Right hindlimb (tissue), 1 donor: ENCODE results near the gene PALM3.

Source experiments
- DNase-seq: peaks from one replicate; pipeline ENCODE4 v3.0.0-alpha.2; 2018

The PALM3 gene

GRCh38 chr19:14088634-14089411 lies 26.9 kb upstream of the PALM3 start:
- no peak for DNase-seq

- no peak for DNase-seq
These were observed 24.2 kb upstream of the PALM3 start for GRCh38 chr19:14086098-14086497.

DNA sequence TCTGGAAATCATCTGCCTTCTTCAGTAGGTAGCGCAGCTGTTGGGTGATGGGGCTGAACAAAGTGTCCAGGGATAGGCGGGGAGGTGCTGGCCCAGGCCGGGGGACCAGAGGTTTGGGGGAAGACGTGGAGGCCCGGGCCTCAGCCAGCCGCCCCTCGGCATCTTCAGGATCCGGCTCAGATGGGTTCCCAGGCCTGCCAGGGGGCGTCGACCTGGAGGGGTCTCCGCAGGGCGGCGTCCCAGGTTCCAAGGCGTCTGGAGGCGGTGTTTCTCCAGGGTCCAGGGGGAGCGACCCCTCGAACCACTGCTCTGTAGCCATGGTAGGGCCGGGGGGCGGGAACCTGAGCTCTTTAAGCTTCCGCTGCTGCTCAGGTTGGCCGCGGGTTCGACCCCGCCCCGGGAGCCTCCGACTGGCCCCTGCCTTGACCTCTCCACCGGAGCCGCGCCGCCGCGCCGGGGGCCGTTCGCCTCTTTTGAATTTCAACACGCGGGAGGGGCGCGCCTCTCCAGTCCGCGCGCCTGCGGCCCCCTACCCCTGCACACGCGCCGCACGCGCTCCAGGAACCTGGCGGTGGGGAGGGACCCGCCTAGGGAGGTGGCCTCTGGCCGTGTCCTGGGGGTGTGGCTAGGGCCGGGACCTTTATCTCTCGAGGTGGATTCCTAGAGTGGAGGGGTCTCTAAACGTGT lies 23.6 kb upstream of the PALM3 start, which contains the start of gene C19orf67:
Gene C19orf67 (minus strand): TSS at position 475 of the 687 bp plus-strand sequence. CDS start 156 bp downstream, at position 319.
- no peak for DNase-seq

DNA sequence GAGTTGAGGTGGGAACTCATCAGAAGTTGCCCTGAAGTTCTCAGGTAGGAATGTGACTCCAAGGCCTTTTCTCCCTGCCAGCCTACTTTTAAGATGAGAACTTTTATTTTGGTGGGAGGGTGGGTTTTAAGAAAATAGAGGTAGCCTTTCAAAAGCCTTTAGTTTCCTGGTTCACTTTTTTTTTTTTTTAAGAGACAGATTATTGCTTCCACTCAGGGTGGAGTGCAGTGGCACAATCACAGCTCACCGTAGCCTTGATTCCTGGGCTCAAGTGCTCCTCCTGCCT lies 20.7 kb upstream of the PALM3 start:
- DNase-seq = no peak

- DNase-seq = no peak
These were observed 20.2 kb upstream of the PALM3 start for GRCh38 chr19:14081797-14082674.

- DNase-seq = peak; percentile 99
These were observed 19.3 kb upstream of the PALM3 start for GRCh38 chr19:14080887-14081796.

GRCh38 chr19:14078411-14078810 lies 16.5 kb upstream of the PALM3 start:
- no peak for DNase-seq

DNA sequence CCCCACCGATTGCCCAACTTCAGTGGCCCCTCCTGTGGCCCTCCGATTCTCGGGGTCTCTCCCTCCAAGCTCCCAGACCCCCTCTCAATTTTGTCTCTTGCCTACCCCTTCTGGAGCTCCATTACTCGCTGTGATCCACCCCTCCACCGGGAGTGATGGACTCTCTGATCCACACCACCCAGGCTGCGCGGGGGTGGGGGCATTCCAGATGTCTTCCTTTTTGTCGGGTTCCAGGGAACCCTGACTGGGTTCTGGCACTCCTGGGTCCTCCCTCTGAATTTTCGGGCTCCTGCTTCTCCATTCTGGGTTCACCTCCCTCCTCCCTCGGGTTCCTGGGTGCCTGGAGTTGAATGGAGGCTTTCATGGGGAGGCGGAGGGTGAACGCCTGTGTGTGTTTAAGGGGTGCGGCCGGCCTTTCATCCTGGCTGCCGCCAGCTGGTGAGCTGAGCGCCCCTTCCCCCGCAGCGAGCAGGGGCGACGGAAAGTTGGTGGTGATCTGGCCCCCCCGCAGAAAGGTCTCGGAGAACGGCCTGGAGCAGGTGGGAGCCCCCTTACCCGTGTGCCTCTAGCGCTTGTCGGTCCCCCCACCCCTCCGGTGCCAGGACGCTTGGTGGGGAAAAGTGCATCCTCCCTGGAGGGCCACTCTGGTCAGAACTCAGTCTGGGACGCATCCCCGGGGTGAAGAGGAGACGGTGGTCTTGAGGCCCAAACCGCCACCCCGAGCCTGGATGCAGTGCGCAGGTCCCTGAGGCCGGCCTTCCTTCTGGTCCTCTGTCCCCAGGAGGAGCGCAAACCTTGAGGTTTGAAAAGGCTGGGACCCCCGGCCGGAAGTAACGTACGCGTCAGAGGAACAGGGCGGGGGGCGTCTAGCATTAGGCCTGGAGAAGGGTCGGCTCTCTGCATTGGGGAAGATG lies 12.3 kb upstream of the PALM3 start:
- peak; percentile 60 for DNase-seq

GRCh38 chr19:14073261-14073924 lies 11.5 kb upstream of the PALM3 start:
- DNase-seq = peak; percentile 83

GRCh38 chr19:14072535-14073260 lies 10.8 kb upstream of the PALM3 start, which contains the start of gene MISP3:
Gene MISP3, plus strand, starts transcription at chr19:14072786. Its CDS starts 524 bp downstream, at chr19:14073310.
- no peak for DNase-seq

GRCh38 chr19:14070268-14071050 lies 8.6 kb upstream of the PALM3 start:
- DNase-seq = no peak

DNA sequence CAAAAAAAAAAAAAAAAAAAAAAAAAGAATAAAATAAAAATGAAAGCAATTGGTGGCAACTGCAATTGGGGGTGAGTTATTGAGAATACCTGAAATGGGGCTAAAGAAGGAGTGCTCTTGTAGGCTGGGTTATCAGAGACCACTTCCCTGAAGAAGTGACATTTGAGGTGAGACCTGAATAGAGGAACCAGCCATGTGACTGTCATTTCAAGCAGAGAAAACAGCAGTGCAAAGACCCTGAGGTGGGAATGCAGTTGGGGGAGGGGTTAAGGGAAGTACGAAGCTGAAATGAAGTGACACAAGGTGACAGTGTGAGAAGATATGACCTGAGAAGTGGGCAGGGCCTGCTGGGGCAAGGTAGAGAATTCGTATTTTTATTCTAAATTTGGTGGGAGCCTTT lies 4.3 kb upstream of the PALM3 start:
- no peak for DNase-seq

DNA sequence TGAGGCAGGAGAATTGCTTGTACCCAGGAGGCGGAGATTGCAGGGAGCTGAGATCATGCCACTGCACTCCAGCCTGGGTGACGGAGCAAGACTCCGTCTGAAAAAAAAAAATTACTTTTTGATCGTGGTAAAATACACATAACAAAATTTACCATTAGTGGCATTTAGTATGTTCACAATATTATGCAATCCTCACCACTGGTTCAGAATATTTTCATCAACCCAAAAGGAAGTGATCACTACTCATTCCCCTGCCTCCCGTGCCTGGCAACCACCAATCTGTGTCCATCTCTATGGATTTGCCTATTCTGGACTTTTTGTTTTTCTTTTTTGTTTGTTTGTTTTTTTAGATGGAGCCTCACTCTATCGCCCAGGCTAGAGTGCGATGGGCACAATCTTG lies 1.2 kb upstream of the PALM3 start:
- DNase-seq = no peak

GRCh38 chr19:14062558-14062855 lies 631 bp upstream of the PALM3 start:
- DNase-seq = no peak

GRCh38 chr19:14061081-14061749 lies 661 bp downstream of the PALM3 start:
- DNase-seq = no peak

GRCh38 chr19:14059652-14060155 lies 2.2 kb downstream of the PALM3 start:
- DNase-seq = no peak

DNA sequence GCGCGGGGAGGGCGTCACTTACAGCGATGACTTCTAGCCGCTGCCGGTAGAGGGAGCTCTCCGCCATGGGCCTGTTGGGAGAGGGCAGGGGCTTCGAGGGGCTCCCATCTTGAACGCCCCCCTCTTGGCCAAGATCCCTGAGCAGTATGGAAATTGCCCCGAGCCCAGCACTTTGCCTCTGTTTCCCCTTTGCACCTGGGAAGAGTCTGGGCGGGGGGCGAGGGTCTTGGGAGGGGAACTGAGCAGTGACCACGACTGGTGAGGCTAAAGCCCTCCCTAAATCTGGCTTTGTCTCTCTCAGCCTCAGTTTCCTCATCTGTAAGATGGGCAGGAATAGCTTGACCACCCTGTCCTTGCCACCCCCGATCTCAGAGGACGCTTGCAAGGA lies 2.8 kb downstream of the PALM3 start:
- DNase-seq = no peak
